ENCODE data around the gene MAP7.

Gene MAP7

GRCh38 chr6:136564180-136564579 is 14.0 kb upstream of the MAP7 start:
- no peak for DNase-seq

- no peak for DNase-seq
These were observed 13.3 kb upstream of the MAP7 start for GRCh38 chr6:136563386-136564152.

GRCh38 chr6:136562211-136562610 is 12.0 kb upstream of the MAP7 start:
- no peak for DNase-seq

- no peak for DNase-seq
These were observed 3.1 kb upstream of the MAP7 start for GRCh38 chr6:136553166-136553787.

GRCh38 chr6:136552054-136552453 is 1.8 kb upstream of the MAP7 start:
- no peak for DNase-seq

- no peak for DNase-seq
These were observed 881 bp upstream of the MAP7 start for GRCh38 chr6:136551103-136551502.

- DNase-seq, result peak; percentile 15
These were observed 235 bp downstream of the MAP7 start for GRCh38 chr6:136550045-136550329.

- no peak for DNase-seq
These were observed 750 bp downstream of the MAP7 start for GRCh38 chr6:136549300-136550044.

- no peak for DNase-seq
These were observed 1.5 kb downstream of the MAP7 start for GRCh38 chr6:136548582-136549299.

- no peak for DNase-seq
These were observed 2.4 kb downstream of the MAP7 start for GRCh38 chr6:136547871-136548270.

GRCh38 chr6:136547336-136547735 is 2.9 kb downstream of the MAP7 start:
- peak; percentile 53 for DNase-seq

GRCh38 chr6:136546331-136546730 is 3.9 kb downstream of the MAP7 start:
- no peak for DNase-seq

- no peak for DNase-seq
These were observed 5.9 kb downstream of the MAP7 start for GRCh38 chr6:136544326-136544725.

- DNase-seq, result no peak
These were observed 8.8 kb downstream of the MAP7 start for GRCh38 chr6:136541395-136541794.

GRCh38 chr6:136539967-136540652 is 10.1 kb downstream of the MAP7 start:
- no peak for DNase-seq

- DNase-seq, result no peak
These were observed 11.4 kb downstream of the MAP7 start for GRCh38 chr6:136538836-136539235.

- DNase-seq, result no peak
These were observed 14.2 kb downstream of the MAP7 start for GRCh38 chr6:136535880-136536650.

GRCh38 chr6:136535017-136535765 is 15.0 kb downstream of the MAP7 start:
- no peak for DNase-seq

- DNase-seq, result no peak
These were observed 16.0 kb downstream of the MAP7 start for GRCh38 chr6:136534268-136534667.

- DNase-seq, result no peak
These were observed 16.7 kb downstream of the MAP7 start for GRCh38 chr6:136533487-136533886.

- DNase-seq, result no peak
These were observed 18.2 kb downstream of the MAP7 start for GRCh38 chr6:136532030-136532429.
